Type B pancreatic cell (in vitro differentiated cells): Measurements from ENCODE around the gene FGFRL1. TPM values are rescaled to one million over a fixed set of nuclear protein-coding genes. Genes with fewer than 3 reads are reported as not detected.

Source experiments
- DNase-seq: peaks from one replicate; pipeline ENCODE4 v3.0.0; 2021; ENCODE audit warnings: mixed read lengths; ENCODE audit not compliant: unreplicated experiment; ENCODE audit errors: extremely low spot score
- H3K27ac Mint-ChIP-seq: 2 replicates; pipeline ENCODE4 v1.8.0; 2021; ENCODE audit warnings: mild to moderate bottlenecking, mixed read lengths
- H3K27me3 Mint-ChIP-seq: 2 replicates; pipeline ENCODE4 v1.8.0; 2021; ENCODE audit warnings: mixed read lengths
- H3K36me3 Mint-ChIP-seq: 2 replicates; pipeline ENCODE4 v1.8.0; 2021; ENCODE audit warnings: mixed read lengths
- H3K4me1 Mint-ChIP-seq: one replicate; pipeline ENCODE4 v1.8.0; 2021; ENCODE audit warnings: mixed read lengths; ENCODE audit not compliant: unreplicated experiment
- H3K4me3 Mint-ChIP-seq: 2 replicates; pipeline ENCODE4 v1.8.0; 2021; ENCODE audit warnings: mild to moderate bottlenecking, mixed read lengths
- H3K9me3 Mint-ChIP-seq: 2 replicates; pipeline ENCODE4 v1.8.0; 2021; ENCODE audit warnings: mixed read lengths
- CTCF ChIP-seq: fragments of 200-600 bp; sonication (generic); conservative IDR thresholded peaks from 2 replicates; pipeline ENCODE4 v1.5.0; 2021; ENCODE audit warnings: antibody characterized with exemption, mild to moderate bottlenecking
- total RNA-seq: library from RNA; stranded (reverse); gene quantifications from 2 replicates; pipeline ENCODE4 v1.2.1, GENCODE V29; 2021; ENCODE audit warnings: low replicate concordance

The FGFRL1 gene
- total RNA-seq, 1 donor from 2014 or later = 30.9 TPM

GRCh38 chr4:968621-969394, 42.6 kb upstream of the FGFRL1 start:
- no peak overlapping the region for H3K27ac Mint-ChIP-seq
- H3K4me1 Mint-ChIP-seq = no peaks in the 10 kb centered on the region
- no peaks in the 10 kb centered on the region for H3K27me3 Mint-ChIP-seq
- H3K4me3 Mint-ChIP-seq = no peak overlapping the region
- no peak for TF ChIP-seq CTCF
- no peaks in the 10 kb centered on the region for H3K36me3 Mint-ChIP-seq
- DNase-seq = no peak
- H3K9me3 Mint-ChIP-seq = no peaks in the 10 kb centered on the region

- Mint-ChIP-seq H3K4me1 (no peaks in the 10 kb centered on the region), H3K4me3 (peak overlapping the region; percentile 62), H3K27ac (no peak overlapping the region), H3K36me3 (no peaks in the 10 kb centered on the region), H3K9me3 (no peaks in the 10 kb centered on the region), H3K27me3 (no peaks in the 10 kb centered on the region)
- TF ChIP-seq CTCF = no peak
- DNase-seq = no peak
Measured at GRCh38 chr4:970046-970745, 41.2 kb upstream of the FGFRL1 start.

GRCh38 chr4:970854-971520, 40.4 kb upstream of the FGFRL1 start:
- DNase-seq = no peak
- Mint-ChIP-seq H3K4me3 (peak overlapping the region; percentile 45), H3K36me3 (no peaks in the 10 kb centered on the region), H3K4me1 (no peaks in the 10 kb centered on the region), H3K9me3 (no peaks in the 10 kb centered on the region), H3K27ac (no peak overlapping the region), H3K27me3 (no peaks in the 10 kb centered on the region)
- no peak for TF ChIP-seq CTCF

- no peaks in the 10 kb centered on the region for H3K36me3 Mint-ChIP-seq
- no peak overlapping the region for H3K27ac Mint-ChIP-seq
- DNase-seq = no peak
- H3K27me3 Mint-ChIP-seq = no peaks in the 10 kb centered on the region
- no peaks in the 10 kb centered on the region for H3K4me1 Mint-ChIP-seq
- peak overlapping the region; percentile 45 for H3K4me3 Mint-ChIP-seq
- no peak for TF ChIP-seq CTCF
- H3K9me3 Mint-ChIP-seq = no peaks in the 10 kb centered on the region
Measured at GRCh38 chr4:971666-972500, 39.5 kb upstream of the FGFRL1 start.
